ENCODE measurements around the gene ZBTB21. TPM values are rescaled to one million over a fixed set of nuclear protein-coding genes. Genes with fewer than 3 reads are reported as not detected.

Gene ZBTB21
- total and polyA plus RNA-seq, 9 of the 15 experiments (the other 6 are each of a cell fraction or from before 2014, with no cell fraction given): 2.2 to 15.2 (median 8.7) TPM

DNA sequence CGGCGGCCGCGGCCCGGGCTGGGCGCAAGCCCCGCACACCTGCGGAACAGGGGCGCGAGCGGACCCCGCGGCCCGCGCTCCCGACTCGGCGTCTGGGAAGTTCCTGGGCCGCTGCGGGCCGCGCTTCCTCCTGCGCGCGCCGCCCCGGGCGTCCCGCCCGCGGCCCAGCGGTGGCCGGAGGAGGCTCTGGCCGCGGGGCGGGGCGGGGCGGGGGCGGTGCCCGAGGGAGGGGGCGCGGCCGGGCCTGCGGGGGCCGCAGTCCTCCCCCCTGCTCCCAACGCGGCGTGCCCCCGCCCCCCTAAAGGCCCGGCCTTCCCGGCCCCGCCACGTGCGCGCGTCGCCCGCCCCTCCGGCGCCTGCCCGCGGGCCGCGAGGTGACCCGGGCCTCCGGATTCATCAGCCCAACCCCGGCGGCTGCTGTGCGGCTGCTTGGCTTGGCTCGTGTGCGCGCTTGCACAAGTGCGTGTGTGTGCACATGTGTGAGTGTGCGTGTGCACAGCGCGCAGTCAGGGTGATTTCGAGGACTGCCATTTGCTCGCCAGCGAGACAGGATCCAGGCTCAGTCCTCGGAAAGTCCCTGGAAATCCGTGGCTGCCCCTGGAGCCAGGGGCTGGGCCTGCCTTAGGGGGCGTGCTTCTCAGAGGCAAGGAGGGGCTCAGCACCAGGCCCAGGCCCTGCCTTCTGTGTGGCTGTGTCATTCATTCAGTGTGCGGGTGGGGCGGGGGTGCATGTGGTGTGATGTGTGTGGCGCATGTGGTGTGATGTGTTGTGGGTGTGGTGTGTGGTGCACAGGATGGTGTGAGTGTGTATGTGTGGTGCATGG is 56.1 kb downstream of the ZBTB21 start, which contains the start of gene C2CD2 (continued):
- no peak for TF ChIP-seq ZNF174 (CRISPR knock-in tag; IDR thresholded peaks at IDR 0.05)
- TF ChIP-seq ZNF280A (IDR thresholded peaks at IDR 0.05; ENCODE audit: low read depth, partially characterized antibody): no peak
- TF ChIP-seq PHF20 (IDR thresholded peaks at IDR 0.05; ENCODE audit: partially characterized antibody): peak; percentile 53
- TF ChIP-seq SOX6 (IDR thresholded peaks at IDR 0.05): 0 out of 2 replicates have a peak, but pooled peaks have one; percentile 15
- no peak for TF ChIP-seq OTX1 (CRISPR knock-in tag; IDR thresholded peaks at IDR 0.05)
- no peak for TF ChIP-seq TCFL5 (CRISPR knock-in tag; conservative IDR thresholded peaks at IDR 0.05)
- TF ChIP-seq DEAF1 (CRISPR knock-in tag; IDR thresholded peaks at IDR 0.05): no peak
- TF ChIP-seq DLX4 (CRISPR knock-in tag; IDR thresholded peaks at IDR 0.05): no peak
- TF ChIP-seq ZNF586 (CRISPR knock-in tag; conservative IDR thresholded peaks at IDR 0.05): no peak
- no peak; the same call in 1 of the 2 replicates for TF ChIP-seq ZNF316 (IDR thresholded peaks at IDR 0.05)
- no peak for TF ChIP-seq RREB1 (CRISPR knock-in tag; IDR thresholded peaks at IDR 0.05)
- TF ChIP-seq ZNF134 (CRISPR knock-in tag; conservative IDR thresholded peaks at IDR 0.05): no peak
- TF ChIP-seq BCL6 (CRISPR knock-in tag; IDR thresholded peaks at IDR 0.05): no peak
- TF ChIP-seq NFE2L1 (tag; IDR thresholded peaks at IDR 0.05; ENCODE audit: borderline replicate concordance, low read depth): no peak
- TF ChIP-seq TSC22D4 (tag; IDR thresholded peaks at IDR 0.05): no peak
- TF ChIP-seq BDP1 (IDR thresholded peaks at IDR 0.05; ENCODE audit: insufficient read depth, insufficient read length): no peak
- TF ChIP-seq HDAC6 (IDR thresholded peaks at IDR 0.05; ENCODE audit: low read depth, low read length): no peak
- TF ChIP-seq SMAD1 (IDR thresholded peaks at IDR 0.05; ENCODE audit: low read depth, low read length, partially characterized antibody): no peak
- TF ChIP-seq SMAD3 (CRISPR knock-in tag; conservative IDR thresholded peaks at IDR 0.05): no peak

Data from K562 (cell line).